Left renal pelvis (tissue), 4 donors: ENCODE results near the gene NHSL1. TPM values are rescaled to one million over a fixed set of nuclear protein-coding genes. Genes with fewer than 3 reads are reported as not detected.

ENCODE experiments used
- DNase-seq, 4 donors: peaks; one replicate each; pipeline ENCODE4 v3.0.0-alpha.2; 2013; ENCODE audit warnings: low read depth in 4 of 4, low spot score in 3 of 4
- polyA plus RNA-seq, 4 donors: library from polyadenylated mRNA; unstranded; fragments of 120-200 nt; gene quantifications; one replicate each; pipeline ENCODE4 v1.2.1, GENCODE V29; 2013; ENCODE audit not compliant: insufficient read length in 4 of 4

NHSL1 gene
- polyA plus RNA-seq, 4 donors, result 8.3 to 15.6 (median 12.2) TPM

- no peak for DNase-seq
These were observed 92.9 kb downstream of the NHSL1 start for GRCh38 chr6:138406443-138406842.

GRCh38 chr6:138405816-138406413, 93.4 kb downstream of the NHSL1 start:
- no peak for DNase-seq

GRCh38 chr6:138404666-138405337, 94.5 kb downstream of the NHSL1 start:
- DNase-seq, result peak in 1 of 4 donors; percentile 23

- peak; percentile 73 to 91 (median 84) for DNase-seq
These were observed 95.3 kb downstream of the NHSL1 start, which contains the start of gene HEBP2 for GRCh38 chr6:138403801-138404665. HEBP2 (plus strand) TSS chr6:138404223; CDS start chr6:138404496, 273 bp downstream.

GRCh38 chr6:138403324-138403800, 95.9 kb downstream of the NHSL1 start:
- peak in 2 of 4 donors; percentile 16 to 24 for DNase-seq

- DNase-seq, result no peak
These were observed 96.5 kb downstream of the NHSL1 start for GRCh38 chr6:138402838-138403187.

- no peak for DNase-seq
These were observed 97.1 kb downstream of the NHSL1 start for GRCh38 chr6:138401960-138402837.

- DNase-seq, result no peak
These were observed 99.0 kb downstream of the NHSL1 start for GRCh38 chr6:138400326-138400725.

GRCh38 chr6:138397128-138398122, 101.9 kb downstream of the NHSL1 start:
- DNase-seq, result no peak

- no peak for DNase-seq
These were observed 102.6 kb downstream of the NHSL1 start for GRCh38 chr6:138396709-138397108.

GRCh38 chr6:138393871-138394783, 105.2 kb downstream of the NHSL1 start:
- no peak for DNase-seq

- DNase-seq, result no peak
These were observed 109.7 kb downstream of the NHSL1 start for GRCh38 chr6:138389551-138389950.

- DNase-seq, result no peak
These were observed 111.5 kb downstream of the NHSL1 start for GRCh38 chr6:138387577-138388368.

- DNase-seq, result no peak
These were observed 112.4 kb downstream of the NHSL1 start for GRCh38 chr6:138386897-138387296.

- no peak for DNase-seq
These were observed 115.5 kb downstream of the NHSL1 start for GRCh38 chr6:138383776-138384175.

GRCh38 chr6:138382498-138383265, 116.6 kb downstream of the NHSL1 start:
- DNase-seq, result no peak
